Stimulated activated CD8-positive, alpha-beta memory T cell treated with anti-CD3 and anti-CD28 coated beads, Interleukin-15, amount 100 ng/mL, for 4 hours (primary cell): Measurements from ENCODE around the gene ABHD17B.

Experiments used
- DNase-seq, 2 donors: peaks; one replicate each; pipeline ENCODE4 v3.0.0-alpha.2; 2020; ENCODE audit warnings: low read depth in 2 of 2

The ABHD17B gene

GRCh38 chr9:71878327-71879274 is 32.4 kb downstream of the ABHD17B start:
- DNase-seq, result no peak

GRCh38 chr9:71876829-71877228 is 34.2 kb downstream of the ABHD17B start:
- DNase-seq, result no peak

- DNase-seq, result no peak
These were observed 34.9 kb downstream of the ABHD17B start for GRCh38 chr9:71876106-71876505.

GRCh38 chr9:71875345-71875744 is 35.6 kb downstream of the ABHD17B start:
- DNase-seq, result no peak

- DNase-seq, result no peak
These were observed 47.4 kb downstream of the ABHD17B start for GRCh38 chr9:71863631-71864030.

GRCh38 chr9:71861618-71862017 is 49.4 kb downstream of the ABHD17B start:
- no peak for DNase-seq

GRCh38 chr9:71859939-71860338 is 51.1 kb downstream of the ABHD17B start:
- DNase-seq, result no peak

GRCh38 chr9:71858812-71859211 is 52.2 kb downstream of the ABHD17B start:
- DNase-seq, result no peak

GRCh38 chr9:71858102-71858798 is 52.7 kb downstream of the ABHD17B start:
- no peak for DNase-seq

GRCh38 chr9:71857159-71857558 is 53.8 kb downstream of the ABHD17B start:
- DNase-seq, result no peak

- no peak for DNase-seq
These were observed 56.2 kb downstream of the ABHD17B start for GRCh38 chr9:71854811-71855210.

- DNase-seq, result no peak
These were observed 57.9 kb downstream of the ABHD17B start for GRCh38 chr9:71853084-71853483.

- no peak for DNase-seq
These were observed 60.0 kb downstream of the ABHD17B start for GRCh38 chr9:71850996-71851395.

- DNase-seq, result no peak
These were observed 63.1 kb downstream of the ABHD17B start for GRCh38 chr9:71847892-71848291.

- DNase-seq, result no peak
These were observed 66.2 kb downstream of the ABHD17B start for GRCh38 chr9:71844808-71845207.

- DNase-seq, result no peak
These were observed 71.3 kb downstream of the ABHD17B start for GRCh38 chr9:71839668-71840067.

GRCh38 chr9:71835596-71835995 is 75.4 kb downstream of the ABHD17B start:
- DNase-seq, result no peak

GRCh38 chr9:71830929-71831328 is 80.1 kb downstream of the ABHD17B start:
- no peak for DNase-seq

GRCh38 chr9:71830153-71830552 is 80.8 kb downstream of the ABHD17B start:
- no peak for DNase-seq

- DNase-seq, result no peak
These were observed 84.7 kb downstream of the ABHD17B start for GRCh38 chr9:71826279-71826678.

- no peak for DNase-seq
These were observed 86.7 kb downstream of the ABHD17B start for GRCh38 chr9:71824257-71824656.

GRCh38 chr9:71822935-71823334 is 88.1 kb downstream of the ABHD17B start:
- DNase-seq, result no peak

- DNase-seq, result no peak
These were observed 88.5 kb downstream of the ABHD17B start for GRCh38 chr9:71822456-71822855.
